Astrocyte (in vitro differentiated cells and primary cell): ENCODE measurements around the gene PLEKHG5. TPM values are rescaled to one million over a fixed set of nuclear protein-coding genes. Genes with fewer than 3 reads are reported as not detected.

Experiments
- DNase-seq: peaks from one replicate; pipeline ENCODE4 v3.0.0-alpha.2; 2010; ENCODE audit warnings: low read depth
- FAIRE-seq: peaks from 2 replicates; lab custom pipeline; 2011; peaks lifted over from hg19 to GRCh38; lab: Jason Lieb, UNC
- H2AFZ ChIP-seq: 2 replicates; pipeline ENCODE4 v1.6.0; 2012; ENCODE audit warnings: low read depth, low read length, inconsistent platforms
- H3K27ac ChIP-seq: 2 replicates; pipeline ENCODE4 v1.5.1; 2011; ENCODE audit warnings: low read depth, low read length, inconsistent platforms
- H3K27me3 ChIP-seq: 2 replicates; pipeline ENCODE4 v1.6.0; 2011; ENCODE audit warnings: low read length, inconsistent platforms; ENCODE audit not compliant: insufficient read depth
- H3K36me3 ChIP-seq: 2 replicates; pipeline ENCODE4 v1.5.1; 2011; ENCODE audit warnings: low read length, inconsistent platforms; ENCODE audit not compliant: insufficient read depth
- H3K4me1 ChIP-seq: 2 replicates; pipeline ENCODE4 v1.5.1; 2011; ENCODE audit warnings: low read length, inconsistent platforms; ENCODE audit not compliant: insufficient read depth
- H3K4me2 ChIP-seq: 2 replicates; pipeline ENCODE4 v1.6.0; 2012; ENCODE audit warnings: low read length, inconsistent platforms
- H3K4me3 ChIP-seq: 2 replicates; pipeline ENCODE4 v1.5.1; 2011; ENCODE audit warnings: low read depth, mild to moderate bottlenecking, low read length, inconsistent platforms; ENCODE audit not compliant: insufficient read depth
- H3K79me2 ChIP-seq: 2 replicates; pipeline ENCODE4 v1.6.0; 2012; ENCODE audit warnings: mild to moderate bottlenecking, low read length, inconsistent platforms; ENCODE audit not compliant: insufficient read depth
- H3K9ac ChIP-seq: 2 replicates; pipeline ENCODE4 v1.6.0; 2012; ENCODE audit warnings: mild to moderate bottlenecking, low read length, inconsistent platforms
- H3K9me3 ChIP-seq: 2 replicates; pipeline ENCODE4 v1.5.1; 2012; ENCODE audit warnings: low read depth, mild to moderate bottlenecking, low read length, inconsistent platforms; ENCODE audit not compliant: insufficient read depth
- H4K20me1 ChIP-seq: 2 replicates; pipeline ENCODE4 v1.6.0; 2012; ENCODE audit warnings: low read length, inconsistent platforms; ENCODE audit not compliant: insufficient read depth
- H3K27ac Mint-ChIP-seq: one replicate; pipeline ENCODE4 v1.8.0; 2021; ENCODE audit warnings: mild to moderate bottlenecking, mixed read lengths; ENCODE audit not compliant: unreplicated experiment
- H3K27me3 Mint-ChIP-seq: one replicate; pipeline ENCODE4 v1.8.0; 2021; ENCODE audit warnings: low read depth, mixed read lengths; ENCODE audit not compliant: unreplicated experiment
- H3K36me3 Mint-ChIP-seq: one replicate; pipeline ENCODE4 v1.8.0; 2021; ENCODE audit warnings: low read depth, mixed read lengths; ENCODE audit not compliant: unreplicated experiment
- H3K4me1 Mint-ChIP-seq: one replicate; pipeline ENCODE4 v1.8.0; 2021; ENCODE audit warnings: low read depth, mixed read lengths; ENCODE audit not compliant: unreplicated experiment
- H3K4me3 Mint-ChIP-seq: one replicate; pipeline ENCODE4 v1.8.0; 2021; ENCODE audit warnings: mild to moderate bottlenecking, moderate library complexity, mixed read lengths; ENCODE audit not compliant: unreplicated experiment
- H3K9me3 Mint-ChIP-seq: one replicate; pipeline ENCODE4 v1.8.0; 2021; ENCODE audit warnings: mild to moderate bottlenecking, mixed read lengths; ENCODE audit not compliant: unreplicated experiment
- EZH2 ChIP-seq: IDR thresholded peaks from 2 replicates; pipeline ENCODE4 v1.6.1; 2012; ENCODE audit warnings: mild to moderate bottlenecking, low read length, inconsistent platforms; ENCODE audit not compliant: insufficient read depth
- total RNA-seq: library from RNA; stranded (reverse); gene quantifications from 2 replicates; pipeline ENCODE4 v1.2.1, GENCODE V29; 2021
- TF ChIP-seq, protein P1 (sequence below): IDR thresholded peaks from 2 replicates; pipeline ENCODE4 v1.5.1; 2011; ENCODE audit warnings: low read depth, mild to moderate bottlenecking, inconsistent platforms, low read length, moderate library complexity; ENCODE audit not compliant: insufficient read depth

Gene PLEKHG5
- total RNA-seq, 1 donor from 2014 or later = 25.1 TPM

GRCh38 chr1:6444377-6444776 lies 47.1 kb downstream of the PLEKHG5 start:
- no peak for FAIRE-seq
- H3K36me3 Mint-ChIP-seq = peaks cover 4% of the 10 kb centered on the region

GRCh38 chr1:6443339-6444115 lies 47.9 kb downstream of the PLEKHG5 start:
- TF ChIP-seq, protein P1, sequence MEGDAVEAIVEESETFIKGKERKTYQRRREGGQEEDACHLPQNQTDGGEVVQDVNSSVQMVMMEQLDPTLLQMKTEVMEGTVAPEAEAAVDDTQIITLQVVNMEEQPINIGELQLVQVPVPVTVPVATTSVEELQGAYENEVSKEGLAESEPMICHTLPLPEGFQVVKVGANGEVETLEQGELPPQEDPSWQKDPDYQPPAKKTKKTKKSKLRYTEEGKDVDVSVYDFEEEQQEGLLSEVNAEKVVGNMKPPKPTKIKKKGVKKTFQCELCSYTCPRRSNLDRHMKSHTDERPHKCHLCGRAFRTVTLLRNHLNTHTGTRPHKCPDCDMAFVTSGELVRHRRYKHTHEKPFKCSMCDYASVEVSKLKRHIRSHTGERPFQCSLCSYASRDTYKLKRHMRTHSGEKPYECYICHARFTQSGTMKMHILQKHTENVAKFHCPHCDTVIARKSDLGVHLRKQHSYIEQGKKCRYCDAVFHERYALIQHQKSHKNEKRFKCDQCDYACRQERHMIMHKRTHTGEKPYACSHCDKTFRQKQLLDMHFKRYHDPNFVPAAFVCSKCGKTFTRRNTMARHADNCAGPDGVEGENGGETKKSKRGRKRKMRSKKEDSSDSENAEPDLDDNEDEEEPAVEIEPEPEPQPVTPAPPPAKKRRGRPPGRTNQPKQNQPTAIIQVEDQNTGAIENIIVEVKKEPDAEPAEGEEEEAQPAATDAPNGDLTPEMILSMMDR = no peak
- no peak for TF ChIP-seq EZH2
- H3K4me3 Mint-ChIP-seq = no peak overlapping the region

More at GRCh38 chr1:6444377-6444776, 47.1 kb downstream of the PLEKHG5 start:
- no peaks in the 10 kb centered on the region for H3K36me3 ChIP-seq
- no peaks in the 10 kb centered on the region for H3K4me1 ChIP-seq
- H3K4me2 ChIP-seq = no peak overlapping the region
- H4K20me1 ChIP-seq = no peaks in the 10 kb centered on the region
- no peak overlapping the region for H3K4me3 Mint-ChIP-seq
- no peak overlapping the region for H3K27ac ChIP-seq
- H2AFZ ChIP-seq = no peak overlapping the region
- H3K9me3 ChIP-seq = no peaks in the 10 kb centered on the region
- peaks cover 20% of the 10 kb centered on the region for H3K27me3 ChIP-seq
- TF ChIP-seq EZH2 = no peak
- TF ChIP-seq, protein P1 = no peak
- H3K79me2 ChIP-seq = no peaks in the 10 kb centered on the region
- H3K9ac ChIP-seq = no peak overlapping the region
- no peak overlapping the region for H3K27ac Mint-ChIP-seq
- DNase-seq = no peak
- peaks cover under 1% of the 10 kb centered on the region for H3K9me3 Mint-ChIP-seq
- no peak overlapping the region for H3K4me3 ChIP-seq
- H3K27me3 Mint-ChIP-seq = peaks cover 42% of the 10 kb centered on the region
- no peaks in the 10 kb centered on the region for H3K4me1 Mint-ChIP-seq

GRCh38 chr1:6441586-6441985 lies 49.9 kb downstream of the PLEKHG5 start:
- TF ChIP-seq EZH2 = no peak
- TF ChIP-seq, protein P1 = no peak
- Histone ChIP-seq H3K4me3 (no peak overlapping the region), H3K27ac (no peak overlapping the region), H3K4me1 (peaks cover 3% of the 10 kb centered on the region), H3K9me3 (no peaks in the 10 kb centered on the region), H2AFZ (no peak overlapping the region), H3K36me3 (no peaks in the 10 kb centered on the region), H3K4me2 (no peak overlapping the region), H4K20me1 (peaks cover 3% of the 10 kb centered on the region), H3K27me3 (peaks cover 11% of the 10 kb centered on the region), H3K9ac (no peak overlapping the region), H3K79me2 (no peaks in the 10 kb centered on the region)
- H3K36me3 Mint-ChIP-seq = peaks cover 4% of the 10 kb centered on the region
- FAIRE-seq = no peak
- H3K27ac Mint-ChIP-seq = no peak overlapping the region
- no peak overlapping the region for H3K4me3 Mint-ChIP-seq
- H3K9me3 Mint-ChIP-seq = no peaks in the 10 kb centered on the region
- peaks cover 51% of the 10 kb centered on the region for H3K27me3 Mint-ChIP-seq
- no peak for DNase-seq
- no peaks in the 10 kb centered on the region for H3K4me1 Mint-ChIP-seq

More at GRCh38 chr1:6443339-6444115, 47.9 kb downstream of the PLEKHG5 start:
- Histone ChIP-seq H3K4me2 (no peak overlapping the region), H3K4me3 (no peak overlapping the region), H3K9me3 (no peaks in the 10 kb centered on the region), H3K4me1 (no peaks in the 10 kb centered on the region), H3K27me3 (peaks cover 17% of the 10 kb centered on the region), H3K9ac (no peak overlapping the region), H3K79me2 (no peaks in the 10 kb centered on the region), H4K20me1 (no peaks in the 10 kb centered on the region), H3K36me3 (no peaks in the 10 kb centered on the region), H2AFZ (no peak overlapping the region), H3K27ac (no peak overlapping the region)
- Mint-ChIP-seq H3K27ac (no peak overlapping the region), H3K9me3 (no peaks in the 10 kb centered on the region), H3K4me1 (no peaks in the 10 kb centered on the region), H3K27me3 (peaks cover 45% of the 10 kb centered on the region), H3K36me3 (peaks cover 4% of the 10 kb centered on the region)
- DNase-seq (no peak), FAIRE-seq (no peak)
